NCI-H128 (cell line): Measurements from ENCODE around the gene FGGY.
"Not testable (repeated sequence)": the region's sequence is repeated elsewhere in the genome, so short reads cannot be mapped to it uniquely, and the experiment has no call there.

Experiments
- DNase-seq: peaks from one replicate; lab custom pipeline; 2025; ENCODE audit not compliant: unreplicated experiment; lab: John Stamatoyannopoulos, UW

The FGGY gene

GRCh38 chr1:59691261-59691660 lies 394.4 kb downstream of the FGGY start:
- no peak for DNase-seq

DNA sequence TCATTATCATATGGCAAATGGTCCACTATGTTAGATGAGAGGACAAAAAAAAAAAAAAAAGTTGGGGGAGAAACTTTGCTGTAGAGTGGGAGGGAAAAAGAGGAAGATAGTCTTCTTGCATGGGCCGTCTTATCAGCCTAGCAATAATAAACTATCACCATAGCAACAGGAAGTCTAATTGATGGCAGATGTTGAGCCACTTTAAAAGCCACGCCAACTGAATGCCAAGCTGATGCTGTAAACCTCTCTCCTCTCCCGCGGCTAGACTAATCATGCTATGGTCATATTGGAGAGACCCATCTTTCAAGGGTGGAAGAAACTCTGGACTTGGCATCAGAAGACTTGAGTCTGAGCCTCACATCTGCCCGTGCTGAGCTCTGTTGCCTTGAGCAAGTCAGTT lies 395.7 kb downstream of the FGGY start:
- DNase-seq = no peak

GRCh38 chr1:59693406-59693805 lies 396.5 kb downstream of the FGGY start:
- no peak for DNase-seq

DNA sequence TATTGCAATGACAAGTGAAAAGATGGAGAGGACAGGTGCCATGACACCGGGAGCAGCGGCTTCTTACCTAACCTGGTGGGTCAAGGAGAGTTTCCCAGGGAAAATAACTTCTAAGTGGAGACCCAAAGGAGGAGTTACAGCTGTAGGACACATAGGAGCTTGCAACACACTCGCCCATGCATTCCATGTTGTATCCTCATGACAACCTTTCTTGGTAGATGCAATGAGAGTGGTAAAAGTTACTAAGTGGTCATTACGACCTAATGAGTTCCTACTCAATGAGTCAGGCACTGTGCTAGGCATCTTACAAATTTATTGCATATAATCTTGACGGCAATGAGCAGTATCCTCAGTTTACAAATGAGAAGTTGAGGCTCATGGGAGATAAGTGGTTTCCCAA lies 398.4 kb downstream of the FGGY start:
- no peak for DNase-seq

DNA sequence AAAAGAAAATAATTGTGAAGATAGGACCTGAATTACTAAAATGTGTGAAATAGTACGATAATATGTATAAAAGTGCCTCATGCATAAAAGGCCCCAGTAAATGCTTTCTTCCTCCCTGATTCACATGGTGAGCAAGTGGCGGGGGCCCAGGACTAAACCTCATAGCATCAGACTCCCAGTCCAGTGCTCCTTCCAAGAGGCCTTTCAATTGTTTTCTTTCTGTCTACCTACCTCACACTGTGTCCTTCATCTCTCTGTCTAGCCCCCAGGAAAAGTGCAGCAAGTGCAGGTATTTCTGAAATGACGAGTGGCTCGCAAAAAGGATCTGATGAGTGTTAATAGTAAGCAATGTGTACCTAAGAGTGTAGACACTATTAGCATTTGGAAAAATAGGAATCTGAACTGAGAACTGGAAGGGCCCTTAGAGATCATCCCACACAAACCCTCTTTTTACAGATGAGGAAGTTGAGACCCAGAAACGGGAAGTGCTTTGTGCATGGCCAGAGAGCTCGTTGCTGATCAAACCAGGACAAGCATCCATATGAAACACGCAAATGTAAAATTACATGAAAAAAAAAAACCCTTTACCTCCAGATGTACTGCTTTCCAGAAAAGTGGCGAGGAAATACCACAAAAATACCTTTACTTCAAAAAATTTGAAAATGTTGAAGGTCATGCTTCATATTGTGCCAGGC lies 399.7 kb downstream of the FGGY start:
- DNase-seq = no peak

DNA sequence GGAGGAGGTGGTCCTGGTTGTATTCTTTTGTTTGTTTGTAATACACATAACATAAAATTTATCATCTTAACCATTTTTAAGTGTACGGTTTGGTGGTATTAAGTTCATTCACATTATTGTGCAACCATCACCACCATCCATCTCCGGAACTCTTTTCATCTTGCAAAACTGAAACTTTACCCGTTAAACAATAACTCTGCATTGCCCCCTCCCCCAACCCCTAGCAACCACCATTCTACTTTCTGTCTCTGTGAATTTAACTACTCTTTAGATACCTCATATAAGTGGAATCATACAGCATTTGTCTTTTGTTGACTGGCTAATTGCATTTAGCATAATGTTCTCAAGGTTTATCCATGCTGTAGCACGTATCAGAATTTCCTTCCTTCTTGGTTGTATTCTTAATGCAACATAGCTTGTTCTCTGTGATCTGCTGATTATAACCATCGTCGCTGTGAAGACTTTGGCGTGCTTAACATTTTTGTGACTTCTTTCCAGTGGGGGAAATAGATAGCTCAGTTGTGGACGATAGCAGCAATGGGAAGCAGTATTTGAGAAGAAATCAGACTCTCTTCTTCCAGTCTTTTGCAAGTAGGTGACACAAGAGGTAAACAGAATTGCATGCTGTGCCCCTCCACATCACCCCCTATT lies 400.4 kb downstream of the FGGY start:
- no peak for DNase-seq

DNA sequence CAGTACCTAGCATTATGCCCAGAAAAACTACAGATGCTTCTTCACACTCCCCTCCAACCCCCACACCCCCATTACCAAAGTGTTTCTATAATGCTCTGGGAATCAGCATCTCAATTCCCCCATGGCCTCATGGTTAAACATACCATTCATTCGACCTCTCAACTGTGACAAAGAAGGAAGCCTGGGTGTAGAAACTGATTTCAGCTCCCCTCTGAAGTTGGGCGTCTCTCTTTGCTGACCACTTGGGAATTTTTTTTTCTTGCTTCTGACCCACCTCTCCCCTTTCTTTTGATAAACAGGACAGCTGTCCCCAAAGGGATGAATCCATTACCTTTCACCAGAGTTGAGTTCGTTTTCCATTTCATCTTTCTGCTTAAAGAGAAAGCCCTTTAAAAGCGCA lies 401.5 kb downstream of the FGGY start:
- no peak for DNase-seq

- peak; percentile 13 for DNase-seq
Observed at GRCh38 chr1:59699227-59699847, 402.4 kb downstream of the FGGY start.

DNA sequence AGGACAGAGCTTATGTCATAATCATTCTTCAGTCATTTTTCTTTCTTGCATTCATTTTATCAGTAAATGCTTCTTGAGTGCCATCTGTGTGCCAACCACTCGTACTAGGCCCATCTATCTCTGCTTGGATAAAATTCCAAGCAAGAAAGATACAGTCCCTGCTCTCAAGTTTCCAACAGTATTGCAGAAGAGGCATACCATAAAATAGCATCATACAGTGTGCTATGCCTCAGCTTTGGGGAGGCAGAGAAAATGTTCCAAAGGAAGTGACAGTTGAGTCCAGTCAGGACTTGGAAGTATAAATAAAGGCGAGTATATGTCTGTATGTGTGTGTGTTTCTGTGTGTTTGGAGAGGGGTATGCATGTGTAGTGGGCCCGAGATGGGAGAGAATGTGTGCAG lies 404.5 kb downstream of the FGGY start:
- no peak for DNase-seq

DNA sequence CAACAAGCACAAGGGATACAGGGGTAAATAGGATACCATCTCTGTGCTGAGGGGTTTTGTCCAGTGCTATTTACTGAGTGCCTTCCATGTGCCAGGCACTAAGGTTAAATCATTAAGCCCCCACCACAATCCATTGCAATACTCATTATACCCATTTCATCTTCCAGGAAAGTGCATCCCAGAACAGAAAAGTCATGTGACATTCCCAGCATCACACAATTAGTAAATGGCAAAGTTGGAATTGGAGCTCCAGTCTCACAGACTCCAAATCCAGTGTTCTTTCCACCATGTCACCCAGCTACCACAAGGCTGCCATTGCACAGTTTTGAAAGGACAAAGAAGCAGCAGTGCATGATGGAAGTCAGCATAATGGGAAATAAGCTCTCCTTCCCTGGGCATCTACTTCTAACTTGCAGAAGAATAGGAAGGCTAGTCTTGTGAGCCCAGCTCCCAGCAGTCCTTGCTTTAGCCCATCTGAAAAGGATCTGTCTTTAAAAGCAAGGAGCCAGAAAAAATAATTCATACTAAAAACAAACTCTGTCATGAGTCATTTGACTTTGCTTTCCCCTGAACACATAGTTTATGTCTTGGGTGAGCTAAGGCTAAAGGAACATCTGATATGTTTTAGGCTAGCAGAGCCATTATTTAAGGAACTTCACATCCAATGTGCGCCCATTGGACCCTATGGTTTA lies 406.5 kb downstream of the FGGY start:
- DNase-seq = no peak

GRCh38 chr1:59703918-59704378 lies 407.1 kb downstream of the FGGY start:
- no peak for DNase-seq

GRCh38 chr1:59704716-59705115 lies 407.8 kb downstream of the FGGY start:
- DNase-seq = no peak

GRCh38 chr1:59705466-59706302 lies 408.8 kb downstream of the FGGY start:
- DNase-seq = no peak

GRCh38 chr1:59706303-59706599 lies 409.4 kb downstream of the FGGY start:
- DNase-seq = no peak

- DNase-seq = no peak
Observed at GRCh38 chr1:59707178-59707791, 410.4 kb downstream of the FGGY start.

GRCh38 chr1:59709333-59709732 lies 412.4 kb downstream of the FGGY start:
- DNase-seq = no peak

- DNase-seq = not testable (repeated sequence)
Observed at GRCh38 chr1:59710920-59711319, 414.0 kb downstream of the FGGY start.

DNA sequence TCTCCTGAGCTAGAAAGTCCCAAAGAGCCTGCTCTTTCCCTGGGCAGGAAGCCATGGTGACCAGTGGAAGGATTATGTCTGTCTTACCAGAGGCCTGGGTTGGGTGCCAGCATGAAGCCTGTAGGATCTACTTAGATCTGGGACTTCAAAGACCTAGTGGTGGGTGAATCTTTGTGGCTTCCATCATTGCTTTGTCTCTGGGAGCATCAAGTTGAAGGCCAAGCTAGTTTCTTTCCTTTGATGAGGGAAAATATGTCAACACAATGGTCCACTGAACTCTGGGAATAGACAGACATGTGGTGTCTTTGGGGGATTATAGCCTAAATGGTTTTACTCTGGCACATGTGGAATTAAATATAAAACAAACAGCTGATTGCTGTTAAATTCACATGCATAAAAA lies 417.3 kb downstream of the FGGY start:
- no peak for DNase-seq

DNA sequence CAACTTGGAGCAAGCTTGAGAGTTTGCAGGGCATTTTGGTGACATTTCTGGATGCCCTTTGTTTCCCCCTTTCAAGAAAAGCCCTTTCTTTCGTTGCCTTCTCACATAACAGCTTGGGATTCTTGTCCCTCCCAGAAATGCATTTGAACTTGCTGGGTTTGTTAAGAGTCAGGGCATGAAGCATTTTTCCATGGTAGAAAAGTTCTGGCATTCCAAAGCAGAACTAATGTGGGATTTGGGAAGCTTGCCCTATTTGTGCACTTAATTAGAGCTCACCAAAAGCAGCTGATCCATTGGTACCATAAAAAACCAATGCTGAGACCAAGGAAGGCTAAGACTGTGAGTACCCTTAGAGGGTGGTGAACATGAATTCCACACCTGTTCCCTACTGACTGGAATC lies 418.1 kb downstream of the FGGY start:
- no peak for DNase-seq

DNA sequence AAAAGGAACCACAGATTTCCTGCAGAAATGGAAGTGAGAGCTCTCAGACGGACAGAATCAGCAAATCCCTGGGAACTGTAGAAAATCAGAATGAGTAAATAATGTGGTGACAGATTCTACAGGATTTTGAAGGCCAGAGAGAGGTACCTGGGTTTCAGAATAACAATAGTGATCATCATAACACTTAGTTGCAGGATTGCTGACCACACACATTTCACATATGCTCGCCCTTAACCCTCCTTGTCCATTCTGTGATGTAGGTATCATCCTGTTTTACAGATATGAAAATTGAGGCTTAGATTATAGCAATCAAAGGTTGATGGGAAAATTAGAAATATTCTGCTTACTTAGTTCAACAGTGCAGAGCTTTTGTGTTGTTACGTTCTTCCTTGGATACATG lies 419.9 kb downstream of the FGGY start:
- no peak for DNase-seq
